ENCODE results near the gene TCF4. TPM values are rescaled to one million over a fixed set of nuclear protein-coding genes. Genes with fewer than 3 reads are reported as not detected.

TCF4 gene
- total RNA-seq, 1 donor from 2014 or later: 159 TPM

GRCh38 chr18:55243255-55243654, 344.7 kb downstream of the TCF4 start:
- DNase-seq (ENCODE audit: low spot score): no peak

GRCh38 chr18:55240978-55241377, 347.0 kb downstream of the TCF4 start:
- DNase-seq (ENCODE audit: low spot score): no peak

- no peak for DNase-seq (ENCODE audit: low spot score)
Measured at GRCh38 chr18:55239740-55240139, 348.3 kb downstream of the TCF4 start.

GRCh38 chr18:55237660-55238059, 350.3 kb downstream of the TCF4 start:
- no peak for DNase-seq (ENCODE audit: low spot score)

GRCh38 chr18:55236150-55236931, 351.7 kb downstream of the TCF4 start:
- DNase-seq (ENCODE audit: low spot score): no peak

- no peak for DNase-seq (ENCODE audit: low spot score)
Measured at GRCh38 chr18:55235094-55235461, 352.9 kb downstream of the TCF4 start.

GRCh38 chr18:55234366-55235093, 353.5 kb downstream of the TCF4 start:
- no peak for DNase-seq (ENCODE audit: low spot score)

GRCh38 chr18:55233857-55234256, 354.1 kb downstream of the TCF4 start:
- DNase-seq (ENCODE audit: low spot score): no peak

GRCh38 chr18:55232506-55232905, 355.5 kb downstream of the TCF4 start:
- DNase-seq (ENCODE audit: low spot score): no peak

- DNase-seq (ENCODE audit: low spot score): no peak
Measured at GRCh38 chr18:55229682-55230081, 358.3 kb downstream of the TCF4 start.

- no peak for DNase-seq (ENCODE audit: low spot score)
Measured at GRCh38 chr18:55228707-55229106, 359.3 kb downstream of the TCF4 start.

GRCh38 chr18:55228191-55228590, 359.8 kb downstream of the TCF4 start:
- no peak for DNase-seq (ENCODE audit: low spot score)

- DNase-seq (ENCODE audit: low spot score): no peak
Measured at GRCh38 chr18:55227771-55228170, 360.2 kb downstream of the TCF4 start.

GRCh38 chr18:55226044-55226443, 361.9 kb downstream of the TCF4 start:
- DNase-seq (ENCODE audit: low spot score): no peak

- DNase-seq (ENCODE audit: low spot score): no peak
Measured at GRCh38 chr18:55224086-55224625, 363.8 kb downstream of the TCF4 start.

GRCh38 chr18:55221622-55222021, 366.4 kb downstream of the TCF4 start:
- no peak for DNase-seq (ENCODE audit: low spot score)

- no peak for DNase-seq (ENCODE audit: low spot score)
Measured at GRCh38 chr18:55220523-55220922, 367.5 kb downstream of the TCF4 start.

- DNase-seq (ENCODE audit: low spot score): no peak
Measured at GRCh38 chr18:55219823-55220222, 368.2 kb downstream of the TCF4 start.

- no peak for DNase-seq (ENCODE audit: low spot score)
Measured at GRCh38 chr18:55219059-55219458, 368.9 kb downstream of the TCF4 start.

GRCh38 chr18:55214969-55215368, 373.0 kb downstream of the TCF4 start:
- DNase-seq (ENCODE audit: low spot score): no peak

GRCh38 chr18:55214534-55214933, 373.5 kb downstream of the TCF4 start:
- DNase-seq (ENCODE audit: low spot score): no peak

- no peak for DNase-seq (ENCODE audit: low spot score)
Measured at GRCh38 chr18:55213586-55213985, 374.4 kb downstream of the TCF4 start.

GRCh38 chr18:55206927-55207326, 381.1 kb downstream of the TCF4 start:
- DNase-seq (ENCODE audit: low spot score): no peak
